Neuronal stem cell (in vitro differentiated cells): ENCODE measurements around the gene ABLIM2.

Experiments
- DNase-seq: peaks from one replicate; pipeline ENCODE4 v3.0.0-alpha.2; 2013; ENCODE audit warnings: low spot score
- H2AFZ ChIP-seq: one replicate; pipeline ENCODE4 v1.6.1; 2013; ENCODE audit warnings: mild to moderate bottlenecking, low read length, inconsistent platforms
- H2AK5ac ChIP-seq: 2 replicates; pipeline ENCODE4 v1.6.1; 2013; ENCODE audit warnings: low read depth, mild to moderate bottlenecking, inconsistent platforms, low read length, moderate library complexity, mixed read lengths
- H2BK120ac ChIP-seq: 2 replicates; pipeline ENCODE4 v1.6.1; 2013; ENCODE audit warnings: low read depth, mild to moderate bottlenecking, inconsistent platforms, low read length, moderate library complexity, mixed read lengths
- H2BK12ac ChIP-seq: one replicate; pipeline ENCODE4 v1.6.1; 2013; ENCODE audit warnings: low read length, inconsistent platforms
- H2BK15ac ChIP-seq: 2 replicates; pipeline ENCODE4 v1.6.1; 2013; ENCODE audit warnings: mild to moderate bottlenecking, low read length, inconsistent platforms, mixed read lengths
- H2BK5ac ChIP-seq: one replicate; pipeline ENCODE4 v1.6.1; 2013; ENCODE audit warnings: inconsistent platforms, mild to moderate bottlenecking, low read length, moderate library complexity
- H3K14ac ChIP-seq: one replicate; pipeline ENCODE4 v1.6.1; 2013; ENCODE audit warnings: low read length, inconsistent platforms
- H3K18ac ChIP-seq: 2 replicates; pipeline ENCODE4 v1.6.1; 2013; ENCODE audit warnings: low read length, inconsistent platforms
- H3K23ac ChIP-seq: 2 replicates; pipeline ENCODE4 v1.6.1; 2013; ENCODE audit warnings: low read depth, mild to moderate bottlenecking, mixed read lengths, low read length, inconsistent platforms; ENCODE audit not compliant: poor library complexity
- H3K27ac ChIP-seq: replicated peaks from 3 replicates; pipeline ENCODE4 v1.5.1; 2013; ENCODE audit warnings: low read length, inconsistent platforms
- H3K27me3 ChIP-seq, 3 experiments: 2 replicates each; pipeline ENCODE4 v1.6.1; 2013; ENCODE audit warnings: low read length in 3 of 3, mild to moderate bottlenecking in 2 of 3, inconsistent platforms in 1 of 3, low read depth in 1 of 3, mixed read lengths in 1 of 3, moderate library complexity in 1 of 3; ENCODE audit not compliant: control insufficient read depth in 3 of 3, insufficient read depth in 3 of 3
- H3K36me3 ChIP-seq, 2 donors: replicated peaks in 1 of 2; 2 replicates each; pipeline ENCODE4 v1.6.1; 2013; ENCODE audit warnings: low read length in 2 of 2; ENCODE audit not compliant: control insufficient read depth in 2 of 2, insufficient read depth in 2 of 2
- H3K4ac ChIP-seq: 2 replicates; pipeline ENCODE4 v1.6.1; 2013; ENCODE audit warnings: inconsistent platforms, mild to moderate bottlenecking, low read length, moderate library complexity
- H3K4me1 ChIP-seq, 2 donors: 1 replicate in 1 of 2; 2 replicates in 1 of 2; pipeline ENCODE4 v1.6.1; 2013; ENCODE audit warnings: low read length in 2 of 2, low read depth in 1 of 2; ENCODE audit not compliant: control insufficient read depth in 2 of 2, insufficient read depth in 1 of 2
- H3K4me2 ChIP-seq: one replicate; pipeline ENCODE4 v1.6.1; 2013; ENCODE audit warnings: mild to moderate bottlenecking, low read length, inconsistent platforms; ENCODE audit not compliant: insufficient read depth, poor library complexity, severe bottlenecking
- H3K4me3 ChIP-seq, 2 donors: 2 replicates each; pipeline ENCODE4 v1.5.1; 2013; ENCODE audit warnings: low read length in 2 of 2, mild to moderate bottlenecking in 2 of 2, inconsistent platforms in 1 of 2, moderate library complexity in 1 of 2
- H3K79me1 ChIP-seq: one replicate; pipeline ENCODE4 v1.6.1; 2013; ENCODE audit warnings: low read depth, mild to moderate bottlenecking, inconsistent platforms, low read length, moderate library complexity
- H3K9ac ChIP-seq: one replicate; pipeline ENCODE4 v1.6.1; 2013; ENCODE audit warnings: mild to moderate bottlenecking, low read depth, low read length, inconsistent platforms; ENCODE audit not compliant: poor library complexity
- H3K9me3 ChIP-seq, 2 donors: replicated peaks in 1 of 2; 2 replicates each; pipeline versions ENCODE3 to v1.6.1; 2013; ENCODE audit warnings: low read length in 2 of 2, mild to moderate bottlenecking in 2 of 2, inconsistent platforms in 1 of 2, low read depth in 1 of 2, mixed read lengths in 1 of 2, moderate library complexity in 1 of 2; ENCODE audit not compliant: control insufficient read depth in 2 of 2, insufficient read depth in 1 of 2
- H4K8ac ChIP-seq: one replicate; pipeline ENCODE4 v1.6.1; 2013; ENCODE audit warnings: low read depth, mild to moderate bottlenecking, inconsistent platforms, low read length, moderate library complexity
- H4K91ac ChIP-seq: one replicate; pipeline ENCODE4 v1.6.1; 2013; ENCODE audit warnings: low read length, low read depth, mild to moderate bottlenecking, inconsistent platforms; ENCODE audit not compliant: poor library complexity
- WGBS, 2 donors: extraction: QIAGEN DNeasy Blood & Tissue Kit; methylation state at CpG; one replicate each; pipeline ENCODE4 v1.1.7; 2013; ENCODE audit warnings: missing lambda C conversion rate in 2 of 2, mixed read lengths in 1 of 2; ENCODE audit not compliant: insufficient read length in 2 of 2, insufficient replicate concordance in 1 of 2; ENCODE audit errors: extremely low coverage in 2 of 2; 5-methylcytosine and 5-hydroxymethylcytosine counted together

ABLIM2 gene

GRCh38 chr4:8153441-8153840, 5.2 kb downstream of the ABLIM2 start:
- H2AK5ac ChIP-seq = no peak overlapping the region
- no peak overlapping the region for H3K27ac ChIP-seq
- WGBS, 2 donors = no CpG with 5 or more reads among the region's 10 CpGs
- H3K79me1 ChIP-seq = peaks cover 1% of the 10 kb centered on the region
- H3K4ac ChIP-seq = no peak overlapping the region
- H3K14ac ChIP-seq = no peak overlapping the region
- no peaks in the 10 kb centered on the region for H3K36me3 ChIP-seq
- no peak overlapping the region for H2BK12ac ChIP-seq
- H2BK15ac ChIP-seq = no peak overlapping the region
- H2AFZ ChIP-seq = no peak overlapping the region
- H2BK120ac ChIP-seq = no peak overlapping the region
- no peak overlapping the region for H2BK5ac ChIP-seq
- H3K27me3 ChIP-seq = peaks cover 17 to 79% (median 24%) of the 10 kb centered on the region in 3 experiments
- H3K23ac ChIP-seq = no peak overlapping the region
- no peak overlapping the region for H4K91ac ChIP-seq
- no peak overlapping the region for H3K9ac ChIP-seq
- DNase-seq = no peak
- H3K4me1 ChIP-seq = no peaks in the 10 kb centered on the region
- H4K8ac ChIP-seq = no peak overlapping the region
- peaks cover 0 to 2% of the 10 kb centered on the region in 2 donors for H3K9me3 ChIP-seq
- H3K18ac ChIP-seq = no peak overlapping the region
- no peak overlapping the region for H3K4me2 ChIP-seq
- no peak overlapping the region for H3K4me3 ChIP-seq

- H3K27me3 ChIP-seq = peaks cover 11 to 74% (median 18%) of the 10 kb centered on the region in 3 experiments
- no peak overlapping the region for H2BK12ac ChIP-seq
- H4K91ac ChIP-seq = no peak overlapping the region
- no peak overlapping the region for H2BK15ac ChIP-seq
- H2AK5ac ChIP-seq = no peak overlapping the region
- H3K9ac ChIP-seq = no peak overlapping the region
- no peak overlapping the region for H3K4ac ChIP-seq
- H3K79me1 ChIP-seq = peaks cover 1% of the 10 kb centered on the region
- no peak overlapping the region for H2BK120ac ChIP-seq
- H2BK5ac ChIP-seq = no peak overlapping the region
- no peak overlapping the region for H3K4me2 ChIP-seq
- no peak overlapping the region for H3K14ac ChIP-seq
- no peak overlapping the region for H3K27ac ChIP-seq
- peaks cover 0 to 2% of the 10 kb centered on the region in 2 donors for H3K9me3 ChIP-seq
- H2AFZ ChIP-seq = no peak overlapping the region
- H3K18ac ChIP-seq = no peak overlapping the region
- no peaks in the 10 kb centered on the region for H3K36me3 ChIP-seq
- no peak overlapping the region for H3K4me3 ChIP-seq
- H4K8ac ChIP-seq = no peak overlapping the region
- no peaks in the 10 kb centered on the region for H3K4me1 ChIP-seq
- WGBS, 2 donors = no CpG with 5 or more reads among the region's 6 CpGs
- H3K23ac ChIP-seq = no peak overlapping the region
- DNase-seq = no peak
Measured at GRCh38 chr4:8152865-8153257, 5.8 kb downstream of the ABLIM2 start.

GRCh38 chr4:8152090-8152864, 6.3 kb downstream of the ABLIM2 start:
- Histone ChIP-seq H3K4me3 (no peak overlapping the region), H3K27ac (no peak overlapping the region), H2AFZ (no peak overlapping the region), H2BK120ac (no peak overlapping the region), H3K9me3 (no peaks in the 10 kb centered on the region), H3K27me3 (peaks cover 5 to 74% (median 12%) of the 10 kb centered on the region in 3 experiments), H3K23ac (no peak overlapping the region), H2BK12ac (peak overlapping the region; percentile 2), H3K4me2 (no peak overlapping the region), H2AK5ac (no peak overlapping the region), H2BK15ac (no peak overlapping the region), H4K91ac (no peak overlapping the region), H3K4ac (no peak overlapping the region), H3K9ac (no peak overlapping the region), H2BK5ac (no peak overlapping the region), H3K36me3 (no peaks in the 10 kb centered on the region), H4K8ac (no peak overlapping the region), H3K18ac (peak overlapping the region; percentile 40), H3K79me1 (peaks cover 3% of the 10 kb centered on the region), H3K14ac (no peak overlapping the region), H3K4me1 (no peaks in the 10 kb centered on the region)
- DNase-seq = no peak
- no CpG with 5 or more reads among the region's 39 CpGs for WGBS, 2 donors

GRCh38 chr4:8151165-8151650, 7.4 kb downstream of the ABLIM2 start:
- peak overlapping the region in 1 of 2 donors; percentile 33 for H3K4me3 ChIP-seq
- H3K9ac ChIP-seq = peak overlapping the region; percentile 54
- H3K36me3 ChIP-seq = no peaks in the 10 kb centered on the region
- no peak overlapping the region for H2BK12ac ChIP-seq
- H4K8ac ChIP-seq = no peak overlapping the region
- no peak overlapping the region for H3K27ac ChIP-seq
- no peak overlapping the region for H2BK5ac ChIP-seq
- H2AK5ac ChIP-seq = peak overlapping the region; percentile 40
- H2BK120ac ChIP-seq = no peak overlapping the region
- peaks cover 0 to 71% (median 2%) of the 10 kb centered on the region in 3 experiments for H3K27me3 ChIP-seq
- no CpG with 5 or more reads among the region's 15 CpGs for WGBS, 2 donors
- H3K4me2 ChIP-seq = no peak overlapping the region
- H2BK15ac ChIP-seq = peak overlapping the region; percentile 24
- DNase-seq = no peak
- no peak overlapping the region for H3K4ac ChIP-seq
- H3K9me3 ChIP-seq = no peaks in the 10 kb centered on the region
- H2AFZ ChIP-seq = no peak overlapping the region
- peak overlapping the region; percentile 31 for H3K14ac ChIP-seq
- H3K4me1 ChIP-seq = no peaks in the 10 kb centered on the region
- H3K18ac ChIP-seq = no peak overlapping the region
- no peak overlapping the region for H4K91ac ChIP-seq
- peak overlapping the region; percentile 52 for H3K23ac ChIP-seq
- peaks cover 3% of the 10 kb centered on the region for H3K79me1 ChIP-seq
